Activated T-cell treated with anti-CD3 and anti-CD28 coated beads for 4 hours (primary cell): ENCODE results near the gene PCP4.
"Not testable (repeated sequence)": the region's sequence is repeated elsewhere in the genome, so short reads cannot be mapped to it uniquely, and the experiment has no call there.

Source experiments
- DNase-seq: peaks from one replicate; pipeline ENCODE4 v3.0.0-alpha.2; 2020

Gene PCP4

DNA sequence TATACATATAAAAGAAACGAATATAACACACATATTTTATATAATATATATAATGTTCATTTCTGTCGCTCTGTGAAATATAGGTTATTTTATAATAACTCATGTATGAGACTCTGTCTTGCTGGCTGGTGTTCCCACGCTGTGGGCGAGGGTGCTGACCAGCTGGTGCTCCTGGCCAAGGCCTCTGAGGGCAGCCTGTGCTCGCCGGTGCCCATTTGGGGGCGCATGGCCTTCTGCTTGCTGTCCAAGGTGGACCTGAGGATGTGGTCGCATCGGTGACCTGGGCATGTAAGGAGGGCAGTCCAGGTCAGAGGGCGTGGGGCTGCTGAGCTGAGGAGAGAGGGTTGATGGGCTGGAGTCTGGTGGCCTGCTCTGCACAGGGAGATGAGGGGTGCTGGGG, 1.1 kb upstream of the PCP4 start:
- DNase-seq, result no peak

DNA sequence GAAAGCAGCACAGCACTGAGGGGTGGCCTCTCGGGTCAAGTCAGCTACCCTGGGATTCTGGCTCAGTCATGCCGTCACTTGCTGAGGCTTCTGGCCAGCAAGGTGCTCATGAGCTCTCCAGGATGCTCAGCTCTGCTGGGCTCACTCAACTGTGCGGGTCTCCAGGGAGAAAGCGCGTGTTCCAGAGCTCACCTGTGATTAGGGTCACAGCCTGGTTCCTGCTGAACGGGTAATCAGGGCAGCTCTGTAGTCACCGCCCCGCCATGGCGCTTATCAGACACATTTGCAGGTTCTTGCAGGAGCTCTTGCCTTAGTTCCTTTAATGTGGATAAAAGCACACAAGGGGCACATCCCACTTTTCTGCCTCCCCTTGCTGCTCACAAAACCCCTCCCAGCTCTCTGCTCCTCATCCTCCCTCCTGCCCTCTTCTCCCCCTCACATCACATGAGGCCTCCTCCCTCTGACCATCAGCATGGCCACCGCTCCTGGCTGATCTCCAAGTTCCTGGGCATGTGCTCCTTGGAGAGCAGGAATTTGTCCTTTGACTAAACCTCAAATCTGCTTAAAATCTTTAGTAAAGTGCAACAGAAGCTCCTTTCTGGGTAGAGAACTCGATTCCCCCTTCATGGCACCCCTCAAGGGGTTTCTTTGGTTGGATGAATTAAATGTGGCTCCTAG, 2.0 kb downstream of the PCP4 start:
- DNase-seq, result no peak

DNA sequence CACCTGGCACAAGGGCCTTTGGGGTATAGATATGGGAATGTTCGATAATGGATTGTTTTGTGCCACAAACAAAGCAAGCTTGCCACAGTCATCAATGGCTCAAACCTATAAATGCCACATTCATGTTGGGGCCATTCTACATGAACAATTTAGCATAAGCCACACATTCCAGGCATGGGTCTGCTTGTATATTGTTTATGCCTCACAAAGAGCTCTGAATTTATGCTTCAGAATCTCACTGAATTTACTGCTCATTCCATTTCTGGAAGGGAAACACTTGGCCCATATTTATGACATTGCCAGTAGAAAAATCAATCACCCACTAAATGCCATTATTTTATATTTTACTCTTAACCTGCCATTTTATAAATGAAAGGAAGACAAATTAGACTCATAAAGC, 6.4 kb downstream of the PCP4 start:
- no peak for DNase-seq

DNA sequence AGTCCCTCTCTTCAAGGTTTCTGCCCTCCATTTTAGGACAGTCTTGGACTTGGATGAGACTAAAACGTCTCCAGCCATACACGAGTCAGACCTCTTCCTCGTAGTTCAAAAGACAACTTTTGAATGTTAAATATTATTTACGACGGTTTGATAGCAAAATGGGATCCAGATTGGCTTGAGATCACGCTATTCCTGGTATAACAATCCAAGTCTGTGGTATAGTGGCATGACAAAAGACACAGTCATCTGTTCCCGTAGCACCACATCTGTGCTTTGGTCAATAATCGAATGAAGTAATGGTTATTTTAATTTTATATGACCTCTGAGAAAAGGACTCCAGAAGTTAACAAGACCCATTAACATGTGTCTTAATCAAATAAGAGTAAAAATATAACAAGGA, 7.0 kb downstream of the PCP4 start:
- DNase-seq, result no peak

DNA sequence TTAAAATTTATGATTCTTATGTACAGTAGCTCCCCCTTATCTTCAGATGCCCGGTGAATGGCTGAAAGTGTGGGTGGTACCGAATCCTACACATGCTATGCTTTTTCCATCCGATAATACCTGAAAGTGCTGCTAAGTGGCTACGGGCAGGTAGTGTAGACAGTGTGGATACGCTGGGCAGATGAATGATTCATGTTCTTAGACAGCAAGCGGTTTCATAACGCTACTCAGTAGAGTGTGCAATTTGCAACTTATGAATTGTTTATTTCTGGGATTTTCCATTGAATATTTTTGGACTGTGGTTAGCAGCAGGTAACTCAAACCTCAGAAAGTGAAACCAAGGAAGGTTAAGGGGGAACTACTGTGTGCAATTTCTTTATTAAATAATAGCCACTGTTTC, 7.5 kb downstream of the PCP4 start:
- no peak for DNase-seq

DNA sequence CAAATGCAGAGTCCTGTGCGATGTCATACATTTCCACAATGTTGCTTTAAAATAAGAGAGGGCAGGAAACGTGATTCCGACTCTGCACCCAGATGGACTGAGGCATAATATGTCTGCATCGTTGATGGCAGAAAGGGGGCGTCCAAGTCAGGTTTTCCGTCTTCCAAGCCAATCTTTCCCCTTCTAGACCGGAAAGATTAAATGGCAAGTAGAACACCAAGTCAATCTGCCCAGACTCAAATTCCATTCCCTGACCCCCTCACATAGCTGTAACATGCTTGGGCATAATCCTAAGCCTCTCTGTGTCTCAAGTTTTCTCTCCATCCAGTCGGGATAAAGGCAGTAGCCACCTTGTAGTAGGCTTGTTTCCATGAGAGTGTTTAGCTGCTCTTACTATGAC, 14.4 kb downstream of the PCP4 start:
- no peak for DNase-seq

DNA sequence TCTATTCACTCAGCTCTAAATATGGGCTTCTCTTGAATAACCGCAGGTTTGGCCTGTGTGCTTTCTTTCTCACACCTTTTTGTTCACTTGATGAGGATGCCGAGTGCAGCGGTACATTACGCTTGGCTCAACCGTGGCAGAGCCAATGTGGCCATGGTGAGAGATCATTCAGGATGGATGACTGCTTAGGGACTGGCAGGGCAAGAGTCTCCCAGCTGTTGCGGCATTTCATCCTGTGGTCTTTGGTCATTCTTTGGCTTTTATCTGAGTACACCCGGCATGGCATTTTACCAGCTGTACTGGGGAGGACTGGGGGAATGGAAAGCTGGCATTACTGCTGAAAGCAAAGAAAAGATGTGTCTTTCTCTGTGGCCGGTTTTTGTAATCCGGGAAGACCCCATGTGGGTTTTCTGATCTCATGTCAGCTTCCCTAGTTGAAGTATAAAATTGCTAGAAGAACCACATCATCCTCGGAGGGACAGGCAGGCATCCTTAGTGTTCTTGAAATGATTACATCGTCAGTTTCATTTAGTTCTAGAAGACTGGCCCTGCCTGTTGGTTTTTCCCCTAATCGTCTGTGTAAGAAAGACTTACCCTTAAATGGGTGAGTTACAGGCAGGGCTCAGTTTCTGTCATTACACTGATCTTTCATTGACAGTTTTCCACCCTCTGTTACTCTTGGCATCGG, 15.1 kb downstream of the PCP4 start:
- no peak for DNase-seq

DNA sequence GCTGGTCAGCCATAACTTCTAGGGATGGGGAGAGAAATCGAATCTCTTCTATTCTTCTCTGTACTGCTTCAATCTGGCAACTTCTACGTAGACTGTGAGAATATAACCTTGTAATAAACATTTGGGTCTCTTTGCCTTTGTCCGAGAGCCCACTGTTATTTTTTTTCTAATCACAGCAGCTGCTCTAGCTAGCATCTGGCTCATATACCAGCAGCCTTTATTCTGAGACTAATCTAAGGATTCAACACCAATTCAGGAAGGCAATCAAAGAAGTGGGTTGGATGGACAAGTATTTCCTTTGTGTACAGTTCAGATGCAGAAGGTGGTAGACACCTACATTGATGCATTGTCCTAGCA, 15.6 kb downstream of the PCP4 start:
- no peak for DNase-seq

DNA sequence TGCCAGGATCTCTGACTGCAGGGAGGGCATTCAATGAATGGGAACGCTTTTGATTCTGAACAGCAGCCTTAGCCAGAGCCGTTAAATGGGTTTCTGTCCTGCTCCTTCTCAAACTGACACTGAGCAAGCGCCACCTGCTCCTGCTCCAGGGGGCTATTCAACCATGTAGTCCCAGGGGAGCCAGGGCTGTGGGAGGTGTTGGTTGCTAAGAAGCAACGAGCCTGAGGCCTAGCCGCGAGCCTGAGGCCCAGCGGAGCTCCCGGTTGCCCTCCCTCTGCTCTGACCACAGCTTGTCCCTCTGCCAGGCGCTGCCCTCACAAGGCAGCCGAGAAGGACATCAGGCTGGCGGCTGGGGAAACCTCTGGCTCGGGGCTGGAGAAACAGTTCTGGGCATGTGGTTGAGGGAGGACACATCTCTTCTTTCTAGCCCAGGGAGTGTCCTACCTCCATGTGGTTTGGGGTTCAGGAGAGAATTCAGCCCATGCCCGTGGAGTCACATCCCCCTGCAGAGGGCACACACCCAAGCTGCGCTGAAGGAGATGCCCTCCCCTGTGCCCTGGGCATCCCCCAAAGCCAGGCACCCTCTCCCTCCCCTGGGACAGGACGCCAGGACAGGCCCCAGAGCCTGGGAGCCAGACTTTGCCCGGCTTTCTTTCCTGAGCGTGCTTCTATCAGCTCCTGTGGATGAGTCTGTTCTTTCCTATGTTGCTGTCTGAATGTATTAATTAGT, 18.0 kb downstream of the PCP4 start:
- no peak for DNase-seq

DNA sequence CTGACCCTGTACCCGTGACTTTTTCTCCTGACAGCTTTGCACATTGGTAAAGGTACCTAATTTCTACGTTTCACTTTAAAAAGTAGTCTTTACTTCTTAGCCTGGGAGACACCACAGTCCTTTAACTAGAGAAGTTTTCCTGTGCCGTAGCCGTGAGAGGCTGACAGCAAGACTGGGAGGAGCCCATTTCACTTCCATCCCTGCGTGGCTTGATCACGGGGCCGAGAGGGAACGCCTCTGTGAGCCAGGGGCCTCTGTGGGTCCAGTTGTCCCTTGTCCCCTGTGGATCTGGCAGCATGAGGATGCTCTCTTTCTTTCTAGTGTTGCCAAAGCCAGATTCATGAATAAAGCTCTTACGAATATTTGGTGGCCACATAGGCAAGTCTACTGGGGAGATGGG, 21.6 kb downstream of the PCP4 start:
- no peak for DNase-seq

DNA sequence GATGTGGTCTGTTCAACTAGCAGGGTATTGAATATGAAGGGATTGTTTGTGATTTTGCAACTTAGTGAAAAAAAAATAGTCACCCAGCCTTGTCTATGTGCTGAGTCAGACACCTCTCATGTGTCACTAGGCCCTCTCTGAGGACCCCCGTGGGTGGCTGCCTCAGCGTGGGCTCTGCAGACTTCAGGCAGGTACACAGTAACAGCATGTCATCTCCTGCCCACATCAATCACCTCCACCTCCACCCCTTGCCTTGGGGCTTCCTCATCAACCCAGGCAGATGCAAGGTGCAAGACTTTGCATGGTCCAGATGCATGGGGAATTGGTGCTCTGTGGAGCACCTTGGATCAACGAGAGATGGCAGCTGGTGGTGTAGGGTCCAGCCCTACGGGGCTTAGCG, 23.9 kb downstream of the PCP4 start:
- no peak for DNase-seq

DNA sequence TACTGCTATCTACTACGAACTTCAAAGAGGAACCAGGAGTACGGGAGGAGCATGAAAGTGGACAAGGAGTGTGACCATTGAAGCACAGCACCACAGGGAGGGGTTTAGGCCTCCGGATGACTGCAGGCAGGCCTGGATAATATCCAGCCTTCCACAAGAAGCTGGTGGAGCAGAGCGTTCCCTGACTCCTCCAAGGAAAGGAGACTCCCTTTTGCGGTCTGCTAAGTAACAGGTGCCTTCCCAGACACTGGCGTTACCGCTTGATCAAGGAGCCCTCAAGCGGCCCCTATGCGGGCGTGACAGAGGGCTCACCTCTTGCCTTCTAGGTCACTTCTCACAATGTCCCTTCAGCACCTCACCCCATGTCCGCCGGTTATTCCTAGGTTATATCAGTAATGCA, 24.6 kb downstream of the PCP4 start:
- DNase-seq, result not testable (repeated sequence)

DNA sequence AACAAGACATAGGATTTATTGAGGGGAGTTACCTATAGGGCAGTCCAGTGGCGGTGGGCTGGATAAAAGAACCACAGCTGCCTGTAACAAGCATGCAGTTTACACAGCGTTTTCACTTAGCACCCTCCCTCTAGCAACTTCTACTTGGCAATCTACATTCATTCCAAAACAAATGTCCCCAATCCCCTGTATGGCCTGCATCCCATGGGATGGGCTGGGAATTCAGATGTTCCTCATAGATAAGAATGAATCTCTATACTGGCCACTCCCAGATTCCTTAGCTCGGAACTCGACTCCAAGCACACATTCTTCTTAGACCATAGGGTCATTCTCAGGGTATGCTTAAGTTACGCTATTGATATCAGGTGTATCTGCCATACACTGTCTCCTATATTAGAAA, 33.3 kb downstream of the PCP4 start:
- no peak for DNase-seq

DNA sequence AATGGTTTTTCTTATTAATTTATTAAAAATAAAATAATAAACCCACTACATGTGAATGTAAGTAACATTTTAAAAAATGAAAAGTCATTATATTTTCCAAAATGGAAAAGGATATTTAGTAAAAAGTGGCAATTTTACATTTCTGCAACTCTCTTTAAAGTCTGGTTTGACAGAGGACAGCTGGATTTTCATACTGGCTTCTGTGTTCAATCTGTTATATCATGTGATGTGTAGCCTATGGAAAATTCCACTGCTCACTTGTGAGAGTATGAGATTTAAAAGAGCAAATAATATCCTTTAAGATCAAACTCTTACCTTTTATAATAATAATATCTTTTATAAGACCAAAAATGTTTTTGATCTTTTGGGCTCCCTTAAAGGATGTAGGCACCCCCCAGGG, 33.7 kb downstream of the PCP4 start:
- no peak for DNase-seq

DNA sequence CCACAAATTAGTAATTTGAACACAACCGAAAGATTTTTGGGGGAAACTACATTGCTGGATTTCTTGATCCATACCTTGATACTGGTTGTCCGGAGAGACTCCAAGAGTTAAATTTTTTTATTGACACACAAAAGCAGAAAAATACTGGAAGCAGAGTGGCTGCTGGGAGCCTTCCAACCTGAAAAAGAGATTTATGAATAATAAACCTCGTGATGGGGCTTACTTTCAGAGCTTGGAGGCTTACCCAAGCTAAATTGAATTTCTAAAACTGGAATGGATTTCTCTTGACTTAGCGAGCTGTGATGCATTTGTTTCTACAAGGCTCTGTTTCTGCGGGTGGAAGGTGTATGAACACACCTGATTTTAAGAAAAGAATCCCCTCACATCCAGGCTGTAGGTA, 35.7 kb downstream of the PCP4 start:
- no peak for DNase-seq

DNA sequence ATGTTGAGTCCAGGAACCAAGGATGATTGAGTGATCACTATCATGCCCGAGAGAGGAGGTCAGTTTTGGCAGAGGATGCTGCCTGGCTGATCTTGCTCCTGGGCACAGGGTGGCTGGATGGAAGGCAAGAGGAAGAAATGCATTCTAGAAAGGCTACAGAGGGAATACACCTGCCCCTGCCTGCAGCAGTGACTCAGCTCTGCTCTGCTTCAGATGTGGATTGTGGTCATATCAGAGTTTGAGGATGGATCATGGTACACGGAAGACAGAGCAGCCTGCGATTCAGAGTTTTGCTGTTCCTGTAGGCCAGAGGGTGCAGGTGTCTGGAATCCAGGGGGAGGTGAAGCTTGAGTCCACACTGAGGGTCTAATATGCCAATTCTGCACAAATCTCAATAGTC, 37.2 kb downstream of the PCP4 start:
- DNase-seq, result no peak

DNA sequence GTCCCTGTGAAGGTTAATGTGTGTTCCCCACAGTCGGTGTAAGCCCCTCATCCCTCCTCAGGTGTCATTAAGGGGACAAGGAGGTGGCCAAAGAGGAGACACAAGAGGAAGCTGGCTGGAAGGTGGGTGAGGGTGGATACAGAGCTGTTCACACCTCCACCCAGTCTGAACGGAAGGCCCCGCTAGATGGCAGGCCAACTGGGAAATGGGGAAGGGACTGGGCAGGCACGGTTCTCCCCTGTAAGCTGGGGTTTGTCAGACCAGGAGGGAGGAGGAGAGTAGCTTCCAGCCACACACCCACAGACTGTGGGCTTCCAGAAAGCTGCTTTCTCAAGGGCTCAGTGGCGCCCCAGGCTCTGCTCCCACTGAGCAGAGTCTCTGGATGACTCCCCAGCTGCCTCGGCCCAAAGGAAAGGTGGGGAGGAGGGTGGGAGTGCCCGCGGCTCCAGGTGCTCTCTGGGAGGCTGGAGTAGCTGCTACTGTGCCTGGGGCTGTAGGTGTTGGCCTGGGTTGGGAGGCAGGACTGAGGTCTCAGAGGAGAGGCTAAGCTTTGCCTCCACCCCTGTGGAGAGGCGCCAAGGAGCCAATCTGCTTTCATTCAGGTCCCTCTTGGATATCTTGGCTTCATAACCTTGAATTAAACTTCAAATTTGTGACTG, 41.2 kb downstream of the PCP4 start:
- DNase-seq, result no peak

DNA sequence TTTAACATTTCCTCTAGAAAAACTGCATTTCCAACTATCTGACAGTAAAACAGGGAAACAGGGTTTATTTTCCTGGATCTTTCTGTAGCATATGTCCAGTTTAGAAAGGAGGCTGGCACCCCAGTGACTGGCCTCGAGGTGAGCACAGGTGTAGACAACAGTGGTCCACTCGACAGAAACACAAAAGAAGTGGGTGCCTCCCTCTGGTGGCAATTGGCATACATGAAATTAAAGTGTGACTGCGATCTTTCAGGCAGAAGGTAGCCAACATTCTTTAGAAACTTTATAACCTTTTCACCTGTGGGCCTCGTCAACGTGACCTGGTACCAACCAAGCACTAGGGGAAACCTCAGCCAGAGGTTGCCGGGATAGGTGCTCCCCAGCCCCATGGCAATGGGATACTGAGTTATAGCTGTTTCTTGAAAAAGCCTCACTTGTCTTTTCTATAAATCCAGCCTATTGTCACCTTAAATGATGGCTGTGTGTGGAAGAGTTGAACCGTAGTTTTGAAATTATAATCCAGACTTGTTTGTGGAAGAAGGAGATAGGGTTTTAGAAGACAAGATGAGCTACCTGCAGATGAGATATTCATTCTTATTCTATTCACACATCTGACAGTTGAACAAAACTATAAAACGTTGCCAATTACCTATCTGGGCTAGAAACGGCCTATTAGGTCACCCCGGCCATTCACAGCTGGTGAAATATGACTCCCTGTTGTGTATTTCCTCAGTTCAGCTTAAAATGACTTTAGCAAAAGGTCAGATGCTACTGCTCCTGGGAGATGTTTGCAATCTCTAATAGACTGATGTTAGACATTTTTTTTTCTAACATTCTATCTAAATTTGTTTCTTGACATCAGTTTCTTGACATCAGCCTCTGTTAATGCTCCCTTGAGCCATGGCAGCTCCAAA, 44.3 kb downstream of the PCP4 start:
- DNase-seq, result no peak

DNA sequence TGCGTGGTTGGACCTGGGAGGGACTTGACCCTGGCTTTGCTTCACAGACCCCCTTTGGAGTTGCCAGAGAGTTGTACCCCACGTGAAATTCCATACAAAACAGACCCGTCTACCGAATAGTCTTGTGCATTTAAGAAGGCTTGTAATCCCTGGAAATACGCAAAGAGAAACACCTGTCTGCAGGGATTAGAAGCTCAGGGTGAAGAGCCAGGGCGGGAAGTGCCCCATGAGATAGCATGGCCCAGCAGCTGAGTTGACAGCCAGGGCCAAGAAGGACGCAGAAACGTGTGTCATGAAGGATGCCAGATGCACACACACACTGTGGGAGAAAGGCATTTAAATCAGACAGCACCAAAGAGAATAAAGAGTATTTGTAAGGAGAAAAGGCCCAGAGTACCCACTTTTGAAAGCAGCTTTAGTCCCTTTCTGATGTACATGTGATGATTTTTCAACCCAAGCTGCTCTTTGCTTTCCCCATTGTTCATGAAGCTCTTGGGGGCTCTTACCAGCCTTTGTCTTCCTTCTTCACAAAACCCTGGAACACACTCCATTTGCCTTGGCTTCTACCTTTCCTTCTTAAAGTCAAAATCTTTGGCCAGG, 46.6 kb downstream of the PCP4 start:
- no peak for DNase-seq

DNA sequence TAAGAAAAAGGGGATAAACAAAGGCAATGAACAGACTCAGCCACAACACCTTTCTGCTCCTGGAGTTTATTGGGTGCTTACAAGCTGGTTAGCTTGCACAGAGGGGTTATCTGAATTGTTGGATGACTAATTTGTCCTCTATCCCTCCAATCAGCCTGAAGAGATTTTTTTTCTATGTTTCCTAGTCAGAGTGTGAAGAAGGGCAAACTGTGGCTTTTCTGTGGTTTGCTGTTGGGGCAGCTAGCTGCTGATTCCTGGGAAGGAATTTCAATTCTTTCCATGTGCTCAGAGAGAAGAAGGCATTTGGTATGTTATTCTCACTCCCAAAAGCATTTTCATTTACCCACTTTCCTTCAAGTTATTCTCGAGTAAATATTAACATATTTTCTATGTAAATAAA, 48.6 kb downstream of the PCP4 start:
- no peak for DNase-seq

DNA sequence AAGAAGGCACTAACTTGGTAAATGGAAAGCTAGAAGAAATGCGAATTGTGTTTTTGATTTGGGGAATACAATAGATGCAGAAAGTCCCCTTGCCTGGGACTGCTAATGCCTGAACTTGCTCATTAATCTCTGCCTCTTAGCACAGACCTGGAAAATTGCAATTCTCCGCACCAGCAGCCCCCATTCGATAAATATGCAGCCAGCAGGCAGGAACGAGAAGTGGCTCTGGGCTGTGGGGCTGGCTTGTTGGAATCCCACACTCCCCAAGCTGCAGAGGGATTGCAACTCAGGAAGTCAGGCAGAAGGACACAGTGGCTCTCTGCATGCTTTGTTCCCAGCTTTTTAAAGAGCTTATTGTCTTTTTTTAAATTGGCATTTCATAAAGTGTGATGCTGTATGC, 51.3 kb downstream of the PCP4 start:
- DNase-seq, result no peak

DNA sequence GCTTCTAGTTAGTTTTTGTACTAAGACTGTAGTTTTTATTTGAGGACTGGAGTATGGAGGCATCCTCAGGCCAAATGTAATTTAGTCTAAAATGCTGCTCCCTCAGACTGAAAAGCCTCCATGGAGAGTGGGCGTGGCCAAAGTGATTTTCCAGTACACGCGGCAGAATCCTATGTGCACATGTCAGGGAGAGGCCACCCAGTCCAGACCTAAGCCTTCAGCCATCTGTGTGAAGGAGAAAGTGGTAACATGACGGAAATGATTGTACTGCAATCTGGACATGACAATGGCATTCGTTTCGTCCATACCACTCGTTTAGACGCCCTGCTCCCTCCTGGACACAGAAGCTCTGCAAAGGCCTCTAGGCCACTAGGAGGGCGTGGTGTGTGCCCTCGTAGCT, 56.2 kb downstream of the PCP4 start:
- DNase-seq, result no peak
